ENCODE measurements around the gene SOCS1.

SOCS1 gene

DNA sequence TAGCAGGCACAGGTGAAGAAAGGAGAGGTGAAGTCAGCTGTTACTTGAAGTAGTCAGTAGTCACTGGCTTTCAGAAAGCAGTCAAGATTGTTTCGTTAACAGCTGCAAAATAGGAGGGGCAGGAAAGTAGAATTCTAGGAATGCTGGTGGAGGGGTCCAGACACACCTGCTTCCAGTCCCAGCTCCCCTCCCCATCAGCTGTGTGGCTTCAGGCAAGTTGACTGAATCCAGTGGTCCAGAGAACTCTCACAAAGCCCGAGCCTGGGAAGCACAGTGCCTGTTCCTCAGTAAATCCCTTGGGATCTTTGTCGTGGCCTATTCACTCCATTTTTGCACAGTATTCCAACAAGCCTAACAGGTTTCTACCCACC is 4.6 kb upstream of the SOCS1 start:
- DNase-seq (ENCODE audit: low read depth in 2 of 2) = no peak

DNA sequence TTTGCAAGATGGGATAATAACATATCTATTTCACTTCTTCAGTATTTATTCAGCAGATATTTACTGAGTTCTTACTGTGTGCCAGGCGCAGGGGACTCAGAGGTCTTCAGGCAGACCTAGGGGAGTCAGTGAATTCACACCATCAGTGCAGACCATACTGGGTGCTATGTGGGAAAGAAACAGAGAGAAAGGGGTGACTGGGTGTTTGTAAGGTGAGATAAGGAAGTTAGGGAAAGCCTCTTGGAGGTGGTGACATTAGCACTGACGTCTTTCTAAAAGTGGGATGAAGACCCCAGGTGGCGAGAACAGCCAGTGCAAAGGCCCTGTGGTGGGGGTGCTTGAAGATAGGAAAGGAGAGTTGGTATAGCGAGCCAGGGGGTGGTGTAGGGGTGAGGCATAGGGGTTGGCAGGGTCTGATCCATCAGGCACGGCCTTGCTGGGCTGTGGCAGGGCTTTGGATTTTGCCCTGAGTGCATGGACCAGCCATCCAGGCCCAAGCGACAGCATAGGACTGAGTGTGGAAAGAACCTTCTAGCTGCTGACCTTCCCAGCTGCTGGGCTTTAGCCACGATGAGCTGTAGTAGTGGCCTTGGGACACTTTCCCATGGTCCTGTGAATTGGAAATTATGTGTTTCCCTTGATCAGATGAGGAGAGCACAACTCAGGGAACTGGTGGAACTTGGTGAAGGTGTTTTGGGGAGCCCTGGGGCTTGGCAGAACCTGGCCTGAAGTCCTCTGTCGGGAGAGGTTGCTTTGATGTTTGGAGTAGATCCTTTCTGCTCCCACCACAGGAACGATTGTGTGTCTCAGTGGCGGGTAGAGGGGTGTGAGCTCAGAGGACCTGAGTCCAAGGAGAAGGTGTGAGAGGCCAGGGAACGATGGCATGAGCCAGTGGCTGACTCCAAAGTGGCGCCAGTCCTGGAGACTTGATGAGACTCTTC is 3.9 kb upstream of the SOCS1 start:
- no peak for DNase-seq (ENCODE audit: low read depth in 2 of 2)

DNA sequence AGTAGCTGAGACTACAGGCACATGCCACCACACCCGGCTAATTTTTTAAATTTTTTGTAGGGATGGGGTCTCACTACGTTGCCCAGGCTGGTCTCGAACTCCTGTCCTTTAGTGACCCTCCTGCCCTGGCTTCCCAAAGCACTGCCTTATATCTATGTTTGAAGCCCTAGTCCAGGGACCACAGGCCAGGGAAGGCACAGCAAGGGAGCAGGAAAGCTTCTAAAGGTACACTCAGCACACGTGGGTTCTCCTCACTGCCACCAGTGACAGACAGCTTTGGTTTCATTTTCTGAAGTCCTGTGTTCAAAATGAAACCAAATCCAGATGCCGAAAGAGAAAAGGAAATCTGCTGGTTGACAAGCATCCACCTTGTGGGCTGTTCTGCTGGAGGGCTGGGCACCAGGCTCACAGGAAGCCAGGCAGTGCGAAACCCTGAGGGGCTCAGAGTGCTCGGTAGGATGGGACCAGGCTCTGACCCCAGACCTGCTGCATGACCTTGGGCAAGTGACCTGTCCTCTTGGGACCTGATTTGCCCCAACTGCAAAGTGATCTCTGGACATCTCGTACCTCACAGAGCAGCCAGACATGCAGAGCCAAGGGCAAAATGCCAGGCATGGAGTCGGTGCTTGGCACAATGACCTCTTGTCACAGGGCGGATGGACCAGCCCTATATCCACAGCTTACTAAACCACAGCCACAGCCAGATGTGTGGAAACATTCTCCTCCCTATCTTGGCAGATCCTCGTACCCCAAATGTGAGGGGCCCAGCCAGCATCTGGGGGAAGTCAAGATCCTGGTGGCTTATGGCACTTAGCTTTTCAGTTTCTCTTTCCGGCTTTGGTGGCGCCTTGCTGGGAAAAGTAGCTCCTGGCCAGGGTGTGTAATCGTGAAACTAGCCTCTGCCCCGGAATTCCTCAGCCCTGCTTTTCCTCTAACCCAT is 2.8 kb upstream of the SOCS1 start:
- no peak for DNase-seq (ENCODE audit: low read depth in 2 of 2)

DNA sequence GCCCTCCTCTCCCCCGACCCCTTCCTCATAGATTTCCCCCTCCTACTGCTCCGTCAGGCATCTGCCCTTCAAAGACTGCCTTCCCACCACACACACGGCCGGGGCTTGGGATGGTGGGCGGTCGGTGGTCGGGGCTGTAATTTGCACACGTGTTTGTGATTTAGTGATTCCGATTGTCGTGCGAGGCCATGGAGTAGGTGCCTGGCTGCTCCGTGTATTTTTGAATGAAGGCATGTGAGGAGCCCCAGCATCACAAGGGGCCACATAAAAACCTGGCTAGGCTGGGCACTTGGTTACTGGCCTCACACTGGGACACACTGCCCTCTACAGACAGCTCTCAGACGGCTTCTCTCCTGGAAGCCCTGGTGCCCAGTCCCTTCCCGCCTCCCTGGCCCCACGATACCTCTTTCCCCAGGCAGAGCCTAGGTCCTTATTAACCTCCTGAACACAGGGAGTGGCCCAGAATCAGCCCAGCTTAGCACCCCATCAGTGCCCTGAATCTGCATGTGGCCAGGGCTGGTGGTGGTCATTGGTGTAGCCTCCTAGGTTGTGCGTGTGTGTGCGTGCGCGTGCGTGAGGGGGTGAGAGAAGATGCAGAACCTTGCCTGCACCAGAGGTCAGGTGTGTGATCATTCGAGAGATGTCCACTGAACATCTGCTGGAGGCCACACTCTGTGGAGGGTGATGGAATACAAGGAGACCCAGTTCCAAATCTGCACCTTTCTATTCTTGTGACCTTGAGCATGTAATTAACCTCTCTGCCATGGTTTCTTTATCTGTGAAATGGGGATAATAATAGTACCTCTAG is 1.3 kb upstream of the SOCS1 start:
- DNase-seq (ENCODE audit: low read depth in 2 of 2) = peak in 1 of 2 donors; percentile 27

DNA sequence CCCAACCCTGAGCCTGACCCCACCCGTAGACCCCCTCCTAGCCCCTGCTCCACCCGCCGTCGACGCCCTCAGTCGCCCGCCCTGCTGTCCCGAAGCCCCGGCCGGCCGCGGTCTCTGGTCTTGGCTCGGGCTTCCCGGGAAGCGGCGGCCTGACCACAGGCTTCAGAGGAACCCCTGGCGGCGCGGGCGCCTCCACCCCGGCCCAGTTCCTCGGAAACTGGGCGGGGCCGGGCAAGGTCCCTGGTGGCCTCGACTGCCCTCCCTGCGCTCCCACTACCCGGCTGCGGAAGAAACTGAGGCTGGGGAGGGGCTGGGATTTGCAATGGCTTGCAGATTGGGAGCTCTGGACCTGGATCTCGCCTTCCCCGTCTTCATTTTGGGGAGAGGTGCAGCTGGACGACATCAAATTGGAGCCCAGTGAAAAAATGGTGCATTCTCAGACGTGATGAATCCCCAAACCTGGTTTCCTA is 692 bp upstream of the SOCS1 start:
- no peak for DNase-seq (ENCODE audit: low read depth in 2 of 2)

DNA sequence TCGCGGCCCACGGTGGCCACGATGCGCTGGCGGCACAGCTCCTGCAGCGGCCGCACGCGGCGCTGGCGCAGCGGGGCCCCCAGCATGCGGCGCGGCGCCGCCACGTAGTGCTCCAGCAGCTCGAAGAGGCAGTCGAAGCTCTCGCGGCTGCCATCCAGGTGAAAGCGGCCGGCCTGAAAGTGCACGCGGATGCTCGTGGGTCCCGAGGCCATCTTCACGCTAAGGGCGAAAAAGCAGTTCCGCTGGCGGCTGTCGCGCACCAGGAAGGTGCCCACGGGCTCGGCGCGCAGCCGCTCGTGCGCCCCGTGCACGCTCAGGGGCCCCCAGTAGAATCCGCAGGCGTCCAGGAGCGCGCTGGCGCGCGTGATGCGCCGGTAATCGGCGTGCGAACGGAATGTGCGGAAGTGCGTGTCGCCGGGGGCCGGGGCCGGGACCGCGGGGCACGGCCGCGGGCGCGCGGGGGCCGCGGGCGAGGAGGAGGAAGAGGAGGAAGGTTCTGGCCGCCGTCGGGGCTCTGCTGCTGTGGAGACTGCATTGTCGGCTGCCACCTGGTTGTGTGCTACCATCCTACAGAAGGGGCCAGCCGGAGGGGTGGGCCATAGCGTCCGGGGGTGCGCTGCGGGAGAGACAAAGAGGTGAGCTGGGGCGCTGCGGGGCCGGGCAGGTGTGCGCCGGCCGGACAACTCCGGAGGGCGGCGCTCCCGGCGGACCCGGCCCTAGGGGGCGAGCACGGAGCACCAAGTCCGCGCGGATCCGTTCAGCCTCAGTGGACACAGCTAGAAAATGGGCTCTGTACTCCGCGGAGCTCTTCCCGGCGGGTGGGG is 879 bp downstream of the SOCS1 start:
- DNase-seq (ENCODE audit: low read depth in 2 of 2) = peak; percentile 40 to 43

DNA sequence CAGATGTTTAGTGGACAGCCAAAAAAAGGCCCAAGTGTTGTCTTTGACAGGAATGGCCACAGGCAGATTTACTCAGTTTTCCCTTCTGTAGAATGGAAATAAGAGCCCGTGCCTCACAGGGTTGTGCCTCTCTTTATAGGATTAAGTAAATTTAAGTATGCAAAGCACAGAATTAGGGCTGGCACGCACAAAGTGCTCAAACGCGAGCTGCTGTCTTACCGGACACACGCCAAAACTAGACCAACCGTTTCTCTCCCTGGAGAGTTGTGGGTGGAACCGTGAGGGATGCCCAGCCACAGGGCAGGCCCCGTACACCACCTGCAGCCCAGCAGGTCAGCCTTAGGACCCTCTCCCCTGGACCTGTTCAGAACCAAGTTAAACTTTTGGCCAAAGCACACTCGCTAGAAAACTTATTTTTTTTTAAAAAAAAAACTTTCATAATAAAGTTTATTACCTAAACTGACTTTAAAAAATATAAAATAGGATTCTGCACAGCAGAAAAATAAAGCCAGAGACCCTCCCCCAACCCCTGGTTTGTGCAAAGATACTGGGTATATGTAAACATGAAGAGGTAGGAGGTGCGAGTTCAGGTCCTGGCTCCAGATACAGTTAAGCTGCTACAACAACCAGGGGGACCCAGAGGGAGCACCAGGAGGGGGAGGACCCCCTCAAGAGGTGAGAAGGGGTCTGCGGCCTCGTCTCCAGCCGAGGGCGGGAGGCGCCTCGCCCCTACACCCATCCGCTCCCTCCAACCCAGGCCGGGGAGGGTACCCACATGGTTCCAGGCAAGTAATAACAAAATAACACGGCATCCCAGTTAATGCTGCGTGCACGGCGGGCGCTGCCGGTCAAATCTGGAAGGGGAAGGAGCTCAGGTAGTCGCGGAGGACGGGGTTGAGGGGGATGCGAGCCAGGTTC is 1.8 kb downstream of the SOCS1 start:
- no peak for DNase-seq (ENCODE audit: low read depth in 2 of 2)

DNA sequence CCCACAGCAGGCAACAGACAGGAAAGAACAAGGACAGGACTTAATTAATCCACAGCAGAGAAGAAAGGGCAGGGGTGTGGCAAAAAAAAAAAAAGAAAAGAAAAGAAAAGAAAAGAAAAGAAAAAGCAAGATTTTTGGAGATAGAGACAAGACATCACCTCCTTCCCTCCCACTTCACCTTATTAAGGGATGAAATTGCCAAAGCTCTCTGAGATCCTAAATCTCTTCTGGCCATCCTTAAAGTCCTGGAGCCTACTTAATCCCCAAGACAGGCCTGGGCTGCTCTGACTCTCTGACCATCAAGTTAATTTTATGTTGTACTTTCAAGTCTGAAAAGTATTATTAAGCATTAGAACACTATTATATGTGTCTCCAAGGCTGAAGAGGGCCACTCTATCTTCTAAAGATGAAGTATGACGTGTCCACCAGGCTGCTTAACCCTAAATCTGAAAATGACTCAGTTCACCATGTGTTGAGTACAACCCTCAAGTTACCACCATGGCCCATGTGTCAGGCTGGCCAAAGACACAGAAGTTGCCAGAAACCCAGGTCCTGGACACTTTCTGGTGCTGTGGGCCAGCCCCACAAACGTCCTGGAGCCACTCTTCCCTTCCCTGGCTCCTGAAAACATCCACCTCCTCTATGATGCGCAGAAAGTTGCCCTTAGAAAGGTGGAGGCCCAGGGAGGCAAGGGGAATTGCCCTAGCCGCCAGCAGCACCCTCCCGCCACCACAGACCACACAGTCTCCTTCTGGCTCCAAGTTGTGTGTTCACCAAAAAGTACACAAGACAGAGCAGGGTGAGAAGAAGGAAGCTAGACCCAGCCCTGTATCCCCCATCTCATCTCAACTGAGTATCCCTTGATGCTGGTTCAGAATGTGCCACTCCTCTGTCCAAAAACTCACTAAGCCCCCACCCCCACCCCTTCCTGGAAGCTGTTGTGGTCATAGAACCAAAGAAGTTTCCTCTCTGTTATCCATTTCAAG is 2.7 kb downstream of the SOCS1 start:
- DNase-seq (ENCODE audit: low read depth in 2 of 2) = no peak

DNA sequence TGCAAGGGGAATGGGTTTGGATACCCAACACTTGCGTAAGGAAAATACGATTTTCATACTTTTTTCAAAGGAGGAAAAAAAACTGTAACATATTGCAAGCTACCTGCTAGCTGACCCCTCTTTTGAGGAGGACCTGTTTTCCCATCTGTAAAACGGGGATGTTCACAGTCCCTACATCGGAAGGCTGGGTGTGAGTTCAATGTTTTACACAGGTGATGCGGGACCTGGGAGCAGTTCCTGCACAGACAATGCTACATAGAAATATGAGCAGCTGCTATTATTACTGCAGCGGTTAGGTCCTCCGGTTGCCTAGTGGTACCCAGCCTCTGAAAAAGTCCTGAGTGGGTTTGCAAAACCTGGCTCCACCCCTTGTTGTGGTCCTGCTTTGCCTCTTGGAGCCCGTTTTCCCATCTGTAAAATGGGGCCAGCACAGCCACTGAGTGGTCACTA is 3.5 kb downstream of the SOCS1 start:
- no peak for DNase-seq (ENCODE audit: low read depth in 2 of 2)

DNA sequence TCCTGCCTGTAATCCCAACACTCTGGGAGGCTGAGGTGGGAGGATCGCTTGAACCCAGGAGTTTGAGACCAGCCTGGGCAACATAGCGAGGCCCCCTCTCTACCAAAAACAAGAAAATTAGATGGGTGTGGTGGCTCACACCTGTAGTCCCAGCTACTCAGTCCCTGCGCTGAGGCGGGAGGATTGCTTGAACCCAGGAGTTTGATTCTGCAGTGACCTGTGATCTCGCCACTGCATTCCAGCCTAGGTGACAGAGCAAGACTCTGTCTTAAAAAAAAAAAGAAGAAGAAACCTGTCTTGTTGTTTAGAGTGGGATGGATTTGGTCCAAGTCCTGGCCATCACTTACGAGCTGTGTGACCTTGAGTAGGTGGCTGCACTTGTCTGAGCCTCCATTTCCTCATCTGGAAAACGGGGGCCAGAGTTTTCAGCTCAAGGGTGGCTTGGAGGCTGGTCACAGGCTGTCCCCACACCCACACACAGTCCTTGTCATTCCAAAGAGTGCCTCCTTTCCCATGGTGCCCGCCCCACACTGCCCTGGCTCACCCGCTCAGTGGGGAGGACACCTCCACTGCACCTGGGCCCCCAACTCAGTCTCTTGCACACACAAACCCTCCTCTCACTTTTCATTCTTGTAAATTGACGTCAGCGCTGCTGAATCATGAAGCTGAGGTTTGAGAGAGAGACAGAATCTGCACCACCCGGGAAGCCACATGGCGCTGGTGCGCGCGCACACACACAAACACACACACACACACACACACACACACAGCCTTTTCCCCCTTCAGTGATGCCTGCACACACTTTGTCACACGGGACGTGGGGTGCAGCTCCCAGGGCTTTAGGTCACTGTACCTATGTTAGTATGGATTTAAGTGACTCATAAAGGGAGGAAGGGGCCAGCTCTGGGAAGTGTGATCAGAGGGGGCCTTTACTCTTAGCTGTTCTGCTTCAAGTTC is 4.2 kb downstream of the SOCS1 start:
- DNase-seq (ENCODE audit: low read depth in 2 of 2) = peak; percentile 46 to 62

DNA sequence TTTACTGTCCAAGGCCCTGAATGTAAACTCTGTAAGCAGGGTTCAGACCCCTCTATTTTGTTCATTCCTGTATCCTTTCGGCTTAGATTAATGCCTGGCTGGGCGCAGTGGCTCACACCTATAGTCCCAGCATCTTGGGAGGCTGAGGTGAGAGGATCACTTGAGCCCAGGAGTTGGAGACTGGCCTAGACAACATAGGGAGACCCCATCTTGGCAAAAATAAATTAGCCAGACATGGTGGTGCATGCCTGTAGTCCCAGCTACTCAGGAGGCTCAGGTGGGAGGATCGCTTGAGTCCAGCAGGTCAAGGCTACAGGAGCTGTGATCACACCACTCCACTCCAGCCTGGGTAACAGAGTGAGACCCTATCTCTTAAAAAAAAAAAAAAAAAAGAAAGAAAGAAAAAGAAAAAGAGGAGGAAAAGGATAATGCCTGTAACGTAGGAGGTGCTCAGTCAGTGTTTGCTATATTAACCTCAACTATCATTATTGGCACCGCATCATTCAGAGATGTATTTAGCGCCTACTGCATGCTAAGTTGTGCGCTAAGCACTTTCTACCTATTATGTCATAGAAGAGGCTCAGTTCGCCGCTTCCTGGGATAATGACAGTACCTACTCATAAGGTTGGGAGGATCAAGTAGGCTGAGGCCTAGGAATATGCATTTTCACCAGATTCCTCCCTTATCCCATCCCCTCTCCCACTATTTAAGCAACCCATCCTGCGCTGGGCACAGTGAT is 5.0 kb downstream of the SOCS1 start:
- no peak for DNase-seq (ENCODE audit: low read depth in 2 of 2)

DNA sequence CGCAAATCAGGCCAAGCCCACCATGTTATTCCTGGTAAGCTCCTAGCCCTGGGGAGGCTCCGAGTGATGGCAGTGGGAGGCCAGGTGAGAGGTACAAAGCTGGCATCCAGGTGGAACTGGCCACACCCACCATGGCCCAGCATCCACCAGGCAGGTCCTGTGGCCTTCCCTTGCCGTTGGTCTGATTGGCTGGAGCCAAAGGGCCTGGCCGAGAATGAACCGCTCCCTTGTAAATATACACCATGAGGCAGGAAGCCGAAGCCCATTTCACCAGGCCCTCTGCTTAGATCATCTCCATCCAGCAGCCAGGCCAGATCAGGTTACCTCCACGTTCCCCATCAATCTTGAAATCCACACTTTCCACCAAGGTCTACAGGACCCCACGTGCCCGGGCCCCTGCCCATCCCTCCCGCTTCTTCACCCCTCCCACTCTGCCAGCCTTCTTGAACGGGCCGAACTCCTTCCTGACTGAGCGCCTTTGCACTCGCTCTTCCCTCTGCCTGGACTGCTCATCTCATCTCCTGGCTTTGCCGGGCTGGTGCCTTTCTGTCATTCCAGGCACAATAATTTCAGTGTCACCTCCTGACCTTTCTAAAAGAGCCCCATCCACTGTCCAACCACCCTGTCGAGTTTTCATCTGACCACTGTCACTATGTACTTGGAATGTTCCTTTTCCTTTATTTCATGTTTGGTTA is 5.8 kb downstream of the SOCS1 start:
- DNase-seq (ENCODE audit: low read depth in 2 of 2) = no peak

DNA sequence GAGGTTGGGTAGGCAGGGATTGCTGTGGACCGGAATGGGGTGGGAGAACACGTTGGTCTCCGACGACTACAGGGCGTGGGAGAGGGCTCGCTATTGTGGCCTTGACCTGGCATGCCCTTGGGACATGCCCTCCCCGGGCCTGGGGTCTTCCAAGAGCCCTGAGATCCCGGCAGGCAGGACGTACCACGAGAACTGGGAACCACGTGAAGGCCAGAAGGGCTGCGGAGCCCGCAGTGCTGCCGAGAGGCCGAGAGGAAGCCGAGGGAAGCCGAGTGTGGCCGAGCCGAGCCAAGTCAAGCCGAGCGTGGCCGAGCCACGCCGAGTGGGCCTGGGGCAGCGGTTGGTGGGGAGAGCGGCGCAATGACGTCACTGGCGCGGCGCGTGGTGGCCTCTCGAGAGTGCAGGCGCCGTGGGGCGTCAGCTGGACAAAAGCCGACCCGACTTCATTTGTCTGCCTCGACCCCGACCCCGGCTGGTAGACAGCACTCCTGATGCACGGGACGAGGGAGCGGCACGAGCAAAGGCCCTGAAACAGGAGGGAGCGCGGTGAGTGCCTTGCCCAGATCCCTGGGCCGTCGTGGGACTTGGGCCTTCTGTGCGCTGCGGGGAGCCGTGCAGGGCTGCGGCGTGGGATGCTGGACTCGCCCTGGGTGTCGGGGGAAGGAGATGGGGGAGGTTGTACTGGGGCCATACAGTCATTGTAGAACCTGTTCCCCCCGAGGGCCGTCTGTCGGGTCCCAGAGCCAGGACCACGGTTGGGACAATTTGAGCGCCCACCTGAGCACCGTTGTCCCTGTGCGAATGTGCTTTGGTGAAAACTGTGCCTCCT is 6.6 kb downstream of the SOCS1 start:
- no peak for DNase-seq (ENCODE audit: low read depth in 2 of 2)

DNA sequence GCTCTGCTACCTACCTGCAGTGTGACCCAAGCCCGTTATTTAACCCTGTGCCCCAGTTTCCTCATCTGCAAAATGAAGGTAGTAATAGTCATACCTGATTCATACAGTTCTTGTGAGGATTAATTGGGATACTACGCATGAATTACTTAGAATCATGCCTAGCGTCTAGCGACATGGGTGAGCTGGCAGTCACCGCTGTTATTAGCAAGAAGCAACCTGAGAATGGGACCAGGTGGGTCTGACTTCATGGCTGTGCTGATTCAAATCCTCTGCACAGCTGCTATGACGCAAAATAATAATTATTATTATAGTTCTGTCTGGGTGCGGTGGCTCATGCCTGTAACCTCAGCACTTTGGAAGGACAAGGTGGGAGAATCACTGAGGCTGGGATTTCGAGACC is 7.9 kb downstream of the SOCS1 start:
- no peak for DNase-seq (ENCODE audit: low read depth in 2 of 2)

DNA sequence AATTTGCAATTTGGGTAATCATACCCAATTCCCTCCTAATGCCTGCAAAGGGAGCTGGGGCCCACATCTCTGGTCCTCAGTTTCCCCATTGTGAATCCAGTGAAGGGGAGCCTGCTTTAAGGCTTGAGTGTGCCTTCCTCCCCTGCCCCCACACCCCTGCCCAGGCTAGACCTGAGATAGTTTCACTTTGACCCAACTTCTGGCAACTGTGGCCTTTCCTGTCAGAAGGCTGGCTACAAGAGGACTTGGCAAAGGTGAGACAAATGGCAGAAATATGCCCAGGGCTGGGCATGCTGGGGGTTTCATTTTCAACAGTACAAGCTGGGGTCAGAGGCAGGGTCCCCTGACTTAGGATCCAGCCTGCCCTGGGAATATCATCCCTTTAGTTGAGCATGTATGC is 10.0 kb downstream of the SOCS1 start:
- DNase-seq (ENCODE audit: low read depth in 2 of 2) = no peak

Measured in stimulated activated CD8-positive, alpha-beta memory T cell treated with anti-CD3 and anti-CD28 coated beads, Interleukin-2, amount 100 ng/mL, for 1 hour (primary cell).